ENCODE data around the gene PRKAB1. TPM values are rescaled to one million over a fixed set of nuclear protein-coding genes. Genes with fewer than 3 reads are reported as not detected.

PRKAB1 gene
- total RNA-seq, 1 experiment from 2014 or later, result 42.2 TPM

DNA sequence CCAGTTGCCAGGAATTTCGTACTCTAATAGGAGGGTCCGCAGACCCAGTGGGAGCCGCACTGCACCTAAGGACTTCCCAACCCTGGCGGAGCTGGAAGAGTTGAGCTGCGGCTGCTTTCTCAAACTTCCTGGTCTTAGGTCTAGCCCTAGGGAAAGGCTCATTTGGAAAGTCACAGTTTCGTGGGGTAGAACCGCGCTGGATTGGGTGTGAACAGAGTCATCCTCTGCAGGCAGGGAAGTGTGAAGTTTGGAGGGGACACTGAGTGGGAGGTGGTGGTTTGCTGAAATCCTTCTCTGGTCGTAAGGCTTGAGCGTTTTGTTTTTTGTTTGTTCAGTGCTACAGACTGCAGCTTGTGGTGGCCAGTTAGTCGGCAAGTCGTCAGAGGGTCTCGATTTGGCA, 18.8 kb downstream of the PRKAB1 start:
- H2BK5ac ChIP-seq (ENCODE audit: insufficient read length, low read length), result no peak overlapping the region
- Mint-ChIP-seq H3K4me3 (no peak overlapping the region), H3K4me1 (peaks cover 10 to 11% of the 10 kb centered on the region in 2 experiments), H3K9me3 (peaks cover 0 to 2% of the 10 kb centered on the region in 2 experiments; a peak in 1 of 5 replicates), H3K27ac (peak overlapping the region in 2 of 3 experiments; percentile 12 to 39; a peak in 2 of 7 replicates), H3K27me3 (ENCODE audit: low read depth) (no peaks in the 10 kb centered on the region), H3K36me3 (ENCODE audit: insufficient read depth in 1 of 3, low read depth in 3 of 3) (peaks cover 12 to 52% (median 41%) of the 10 kb centered on the region in 3 experiments; a peak in 6 of 7 replicates)
- no CpG with 5 or more reads among the region's 13 CpGs for WGBS (ENCODE audit: extremely low coverage, insufficient read length, low lambda C conversion rate)
- H3K4me1 ChIP-seq (ENCODE audit: insufficient read depth, low read length), result no peaks in the 10 kb centered on the region
- no peaks in the 10 kb centered on the region for H4K20me1 ChIP-seq (ENCODE audit: control insufficient read depth, insufficient read depth, insufficient read length)
- no peak overlapping the region for H3K4me2 ChIP-seq (ENCODE audit: insufficient read depth, insufficient read length, low read length)
- no peak for DNase-seq
- H3T11ph ChIP-seq (ENCODE audit: low read length), result no peak overlapping the region
- H3K27ac ChIP-seq (ENCODE audit: insufficient read length, low read depth, low read length), result no peak overlapping the region
- no peak overlapping the region for H3K18ac ChIP-seq (ENCODE audit: insufficient read length, low read depth, low read length)
- H3K79me2 ChIP-seq (ENCODE audit: insufficient read depth, low read length), result no peaks in the 10 kb centered on the region
- H2BK20ac ChIP-seq (ENCODE audit: low read depth, low read length, poor library complexity, severe bottlenecking), result no peak overlapping the region
- H3K27me3 ChIP-seq (ENCODE audit: insufficient read depth, low read length), result no peaks in the 10 kb centered on the region
- no peak overlapping the region for H3K4ac ChIP-seq (ENCODE audit: low read depth, low read length)
- H2AFZ ChIP-seq (ENCODE audit: low read length), result no peak overlapping the region
- H2BK15ac ChIP-seq (ENCODE audit: low read depth, low read length), result no peak overlapping the region
- no peak overlapping the region for H2BK120ac ChIP-seq (ENCODE audit: low read depth, low read length, poor library complexity, severe bottlenecking)
- no peak overlapping the region for H2AK5ac ChIP-seq (ENCODE audit: insufficient read length, low read length)
- H3K23me2 ChIP-seq (ENCODE audit: insufficient read length, low read depth, low read length, poor library complexity, severe bottlenecking), result no peaks in the 10 kb centered on the region
- H3K9me3 ChIP-seq (ENCODE audit: control insufficient read depth, low read depth, low read length), result no peaks in the 10 kb centered on the region
- H3K79me1 ChIP-seq (ENCODE audit: insufficient read depth, low read depth, low read length, poor library complexity, severe bottlenecking), result no peaks in the 10 kb centered on the region
- no peak overlapping the region for H4K91ac ChIP-seq (ENCODE audit: insufficient read length, low read depth, low read length)
- H4K8ac ChIP-seq (replicated peaks; ENCODE audit: insufficient read length, low read depth, low read length), result no peak overlapping the region
- no peak overlapping the region for H4K5ac ChIP-seq (ENCODE audit: insufficient read length, low read depth, low read length)
- no peak overlapping the region for H2BK12ac ChIP-seq (ENCODE audit: insufficient read length, low read depth, low read length)
- no peak overlapping the region; the same call in 1 of the 2 replicates for H3K14ac ChIP-seq (ENCODE audit: insufficient read depth, low read length)
- no peak overlapping the region for H3K9ac ChIP-seq (ENCODE audit: extremely low read depth, insufficient read length, low read length)
- TF ChIP-seq, protein P1, sequence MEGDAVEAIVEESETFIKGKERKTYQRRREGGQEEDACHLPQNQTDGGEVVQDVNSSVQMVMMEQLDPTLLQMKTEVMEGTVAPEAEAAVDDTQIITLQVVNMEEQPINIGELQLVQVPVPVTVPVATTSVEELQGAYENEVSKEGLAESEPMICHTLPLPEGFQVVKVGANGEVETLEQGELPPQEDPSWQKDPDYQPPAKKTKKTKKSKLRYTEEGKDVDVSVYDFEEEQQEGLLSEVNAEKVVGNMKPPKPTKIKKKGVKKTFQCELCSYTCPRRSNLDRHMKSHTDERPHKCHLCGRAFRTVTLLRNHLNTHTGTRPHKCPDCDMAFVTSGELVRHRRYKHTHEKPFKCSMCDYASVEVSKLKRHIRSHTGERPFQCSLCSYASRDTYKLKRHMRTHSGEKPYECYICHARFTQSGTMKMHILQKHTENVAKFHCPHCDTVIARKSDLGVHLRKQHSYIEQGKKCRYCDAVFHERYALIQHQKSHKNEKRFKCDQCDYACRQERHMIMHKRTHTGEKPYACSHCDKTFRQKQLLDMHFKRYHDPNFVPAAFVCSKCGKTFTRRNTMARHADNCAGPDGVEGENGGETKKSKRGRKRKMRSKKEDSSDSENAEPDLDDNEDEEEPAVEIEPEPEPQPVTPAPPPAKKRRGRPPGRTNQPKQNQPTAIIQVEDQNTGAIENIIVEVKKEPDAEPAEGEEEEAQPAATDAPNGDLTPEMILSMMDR (conservative IDR thresholded peaks at IDR 0.05), result no peak
- H3K23ac ChIP-seq (ENCODE audit: insufficient read length, low read depth, low read length), result no peak overlapping the region
- H3K56ac ChIP-seq (ENCODE audit: insufficient read length, low read depth, low read length), result no peak overlapping the region

Measured in H9 (cell line).